ENCODE measurements around the gene CENPN.

GRCh38 chr16:81076566-81077075 lies 69.6 kb downstream of the CENPN start:
- TF ChIP-seq CTCF (IDR thresholded peaks at IDR 0.05) (no peak), POLR2AphosphoS5 (IDR thresholded peaks at IDR 0.05) (no peak)

Data from esophagus muscularis mucosa (tissue), 3 donors.